Neural progenitor cell (in vitro differentiated cells): ENCODE measurements around the gene DEFB118.

Experiments used
- EZH2 ChIP-seq: fragments of 200-600 bp; sonication (generic); IDR thresholded peaks from 2 replicates; pipeline ENCODE4 v1.6.1; 2017; ENCODE audit warnings: antibody characterized with exemption, mild to moderate bottlenecking, moderate library complexity
- TF ChIP-seq, protein P1 (sequence below): fragments of 200-600 bp; sonication (generic); IDR thresholded peaks from 2 replicates; pipeline ENCODE4 v1.5.1; 2017; ENCODE audit warnings: antibody characterized with exemption, mild to moderate bottlenecking

GRCh38 chr20:31330893-31331292 lies 37.5 kb upstream of the DEFB118 start:
- TF ChIP-seq EZH2 = no peak
- TF ChIP-seq, protein P1, sequence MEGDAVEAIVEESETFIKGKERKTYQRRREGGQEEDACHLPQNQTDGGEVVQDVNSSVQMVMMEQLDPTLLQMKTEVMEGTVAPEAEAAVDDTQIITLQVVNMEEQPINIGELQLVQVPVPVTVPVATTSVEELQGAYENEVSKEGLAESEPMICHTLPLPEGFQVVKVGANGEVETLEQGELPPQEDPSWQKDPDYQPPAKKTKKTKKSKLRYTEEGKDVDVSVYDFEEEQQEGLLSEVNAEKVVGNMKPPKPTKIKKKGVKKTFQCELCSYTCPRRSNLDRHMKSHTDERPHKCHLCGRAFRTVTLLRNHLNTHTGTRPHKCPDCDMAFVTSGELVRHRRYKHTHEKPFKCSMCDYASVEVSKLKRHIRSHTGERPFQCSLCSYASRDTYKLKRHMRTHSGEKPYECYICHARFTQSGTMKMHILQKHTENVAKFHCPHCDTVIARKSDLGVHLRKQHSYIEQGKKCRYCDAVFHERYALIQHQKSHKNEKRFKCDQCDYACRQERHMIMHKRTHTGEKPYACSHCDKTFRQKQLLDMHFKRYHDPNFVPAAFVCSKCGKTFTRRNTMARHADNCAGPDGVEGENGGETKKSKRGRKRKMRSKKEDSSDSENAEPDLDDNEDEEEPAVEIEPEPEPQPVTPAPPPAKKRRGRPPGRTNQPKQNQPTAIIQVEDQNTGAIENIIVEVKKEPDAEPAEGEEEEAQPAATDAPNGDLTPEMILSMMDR = no peak
